ENCODE data around the gene SLC29A4.

- TF ChIP-seq RAD21 (IDR thresholded peaks at IDR 0.05 in 1 of 2, conservative IDR thresholded peaks at IDR 0.05 in 1 of 2; ENCODE audit: low read depth in 2 of 2, low read length in 2 of 2) (peak in 1 of 2 experiments; percentile 0; a peak in 1 of 4 replicates), GABPA (IDR thresholded peaks at IDR 0.05; ENCODE audit: borderline replicate concordance, insufficient read depth, low read length) (no peak), CTCF (IDR thresholded peaks at IDR 0.05; ENCODE audit: control extremely low read depth in 1 of 3, insufficient read depth in 1 of 3, low read depth in 1 of 3, low read length in 3 of 3) (peak in 1 of 3 experiments; percentile 36; a peak in 1 of 4 replicates), POLR2AphosphoS5 (IDR thresholded peaks at IDR 0.05; ENCODE audit: low read depth, low read length) (no peak), HDAC2 (IDR thresholded peaks at IDR 0.05; ENCODE audit: borderline replicate concordance in 1 of 2, low read depth in 2 of 2, low read length in 2 of 2) (no peak), EZH2 (IDR thresholded peaks at IDR 0.05; ENCODE audit: low read depth, low read length, severe bottlenecking) (no peak), USF2 (IDR thresholded peaks at IDR 0.05; ENCODE audit: low read length) (no peak), CHD2 (IDR thresholded peaks at IDR 0.05; ENCODE audit: low read length) (no peak), ZNF274 (IDR thresholded peaks at IDR 0.05; ENCODE audit: borderline replicate concordance, extremely low read depth, low read length) (no peak), SAP30 (IDR thresholded peaks at IDR 0.05; ENCODE audit: insufficient read depth, insufficient replicate concordance, low read length) (no peak), YY1 (IDR thresholded peaks at IDR 0.05; ENCODE audit: low read depth, low read length) (no peak), POLR2A (IDR thresholded peaks at IDR 0.05; ENCODE audit: control extremely low read depth in 1 of 2, low read depth in 2 of 2, low read length in 2 of 2) (no peak)
- TF ChIP-seq, protein P1, sequence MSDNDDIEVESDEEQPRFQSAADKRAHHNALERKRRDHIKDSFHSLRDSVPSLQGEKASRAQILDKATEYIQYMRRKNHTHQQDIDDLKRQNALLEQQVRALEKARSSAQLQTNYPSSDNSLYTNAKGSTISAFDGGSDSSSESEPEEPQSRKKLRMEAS (IDR thresholded peaks at IDR 0.05), result no peak
Measured at GRCh38 chr7:5302577-5302976, 19.8 kb downstream of the SLC29A4 start.
